Liver (tissue), 3 donors: Measurements from ENCODE around the gene ARIH2.
"Not testable (repeated sequence)": the region's sequence is repeated elsewhere in the genome, so short reads cannot be mapped to it uniquely, and the experiment has no call there.

Source experiments
- JUND ChIP-seq, 2 donors: IDR thresholded peaks; 2 replicates each; pipeline ENCODE4 v1.6.1; 2016; ENCODE audit warnings: antibody characterized with exemption in 2 of 2
- RAD21 ChIP-seq, 2 donors: IDR thresholded peaks; 2 replicates each; pipeline ENCODE4 v1.6.1; 2016; ENCODE audit warnings: antibody characterized with exemption in 2 of 2, mild to moderate bottlenecking in 2 of 2
- SP1 ChIP-seq: IDR thresholded peaks from 2 replicates; pipeline ENCODE4 v1.6.1; 2018; ENCODE audit warnings: antibody characterized with exemption, mild to moderate bottlenecking
- TAF1 ChIP-seq: conservative IDR thresholded peaks from 2 replicates; pipeline ENCODE4 v1.6.1; 2016; ENCODE audit warnings: antibody characterized with exemption, mild to moderate bottlenecking
- TF ChIP-seq, protein P1 (sequence below): fragments of 150-350 bp; IDR thresholded peaks from 2 replicates; pipeline ENCODE4 v1.5.1; 2017; ENCODE audit warnings: improper control_type of control experiment, low read depth, low read length; ENCODE audit not compliant: missing input control
- TF ChIP-seq, protein P2 (sequence below): IDR thresholded peaks from 2 replicates; pipeline ENCODE4 v1.6.1; 2016; ENCODE audit warnings: antibody characterized with exemption, mild to moderate bottlenecking
- TF ChIP-seq, protein P3 (sequence below): IDR thresholded peaks from 2 replicates; pipeline ENCODE4 v1.6.1; 2016; ENCODE audit warnings: antibody characterized with exemption
- TF ChIP-seq, protein P4 (sequence below): IDR thresholded peaks from 2 replicates; pipeline ENCODE4 v1.6.1; 2016; ENCODE audit warnings: antibody characterized with exemption
- donor health status: healthy.
- donor health status: healthy.

DNA sequence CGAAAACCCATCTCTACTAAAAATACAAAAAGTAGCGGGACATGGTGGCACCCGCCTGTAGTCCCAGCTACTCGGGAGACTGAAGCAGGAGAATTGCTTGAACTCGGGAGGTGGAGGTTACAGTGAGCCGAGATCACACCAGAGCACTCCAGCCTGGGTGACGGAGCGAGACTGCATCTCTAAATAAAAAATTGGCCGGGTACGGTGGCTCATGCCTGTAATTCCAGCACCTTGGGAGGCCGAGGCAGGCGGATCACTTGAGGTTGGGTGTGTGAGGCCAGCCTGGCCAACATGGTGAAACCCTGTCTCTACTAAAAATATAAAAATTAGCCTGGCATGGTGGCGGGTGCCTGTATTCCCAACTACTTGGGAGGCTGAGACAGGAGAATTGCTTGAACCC is 11.6 kb upstream of the ARIH2 start:
- TF ChIP-seq, protein P1, sequence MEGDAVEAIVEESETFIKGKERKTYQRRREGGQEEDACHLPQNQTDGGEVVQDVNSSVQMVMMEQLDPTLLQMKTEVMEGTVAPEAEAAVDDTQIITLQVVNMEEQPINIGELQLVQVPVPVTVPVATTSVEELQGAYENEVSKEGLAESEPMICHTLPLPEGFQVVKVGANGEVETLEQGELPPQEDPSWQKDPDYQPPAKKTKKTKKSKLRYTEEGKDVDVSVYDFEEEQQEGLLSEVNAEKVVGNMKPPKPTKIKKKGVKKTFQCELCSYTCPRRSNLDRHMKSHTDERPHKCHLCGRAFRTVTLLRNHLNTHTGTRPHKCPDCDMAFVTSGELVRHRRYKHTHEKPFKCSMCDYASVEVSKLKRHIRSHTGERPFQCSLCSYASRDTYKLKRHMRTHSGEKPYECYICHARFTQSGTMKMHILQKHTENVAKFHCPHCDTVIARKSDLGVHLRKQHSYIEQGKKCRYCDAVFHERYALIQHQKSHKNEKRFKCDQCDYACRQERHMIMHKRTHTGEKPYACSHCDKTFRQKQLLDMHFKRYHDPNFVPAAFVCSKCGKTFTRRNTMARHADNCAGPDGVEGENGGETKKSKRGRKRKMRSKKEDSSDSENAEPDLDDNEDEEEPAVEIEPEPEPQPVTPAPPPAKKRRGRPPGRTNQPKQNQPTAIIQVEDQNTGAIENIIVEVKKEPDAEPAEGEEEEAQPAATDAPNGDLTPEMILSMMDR, result not testable (repeated sequence)
- TF ChIP-seq, protein P2, sequence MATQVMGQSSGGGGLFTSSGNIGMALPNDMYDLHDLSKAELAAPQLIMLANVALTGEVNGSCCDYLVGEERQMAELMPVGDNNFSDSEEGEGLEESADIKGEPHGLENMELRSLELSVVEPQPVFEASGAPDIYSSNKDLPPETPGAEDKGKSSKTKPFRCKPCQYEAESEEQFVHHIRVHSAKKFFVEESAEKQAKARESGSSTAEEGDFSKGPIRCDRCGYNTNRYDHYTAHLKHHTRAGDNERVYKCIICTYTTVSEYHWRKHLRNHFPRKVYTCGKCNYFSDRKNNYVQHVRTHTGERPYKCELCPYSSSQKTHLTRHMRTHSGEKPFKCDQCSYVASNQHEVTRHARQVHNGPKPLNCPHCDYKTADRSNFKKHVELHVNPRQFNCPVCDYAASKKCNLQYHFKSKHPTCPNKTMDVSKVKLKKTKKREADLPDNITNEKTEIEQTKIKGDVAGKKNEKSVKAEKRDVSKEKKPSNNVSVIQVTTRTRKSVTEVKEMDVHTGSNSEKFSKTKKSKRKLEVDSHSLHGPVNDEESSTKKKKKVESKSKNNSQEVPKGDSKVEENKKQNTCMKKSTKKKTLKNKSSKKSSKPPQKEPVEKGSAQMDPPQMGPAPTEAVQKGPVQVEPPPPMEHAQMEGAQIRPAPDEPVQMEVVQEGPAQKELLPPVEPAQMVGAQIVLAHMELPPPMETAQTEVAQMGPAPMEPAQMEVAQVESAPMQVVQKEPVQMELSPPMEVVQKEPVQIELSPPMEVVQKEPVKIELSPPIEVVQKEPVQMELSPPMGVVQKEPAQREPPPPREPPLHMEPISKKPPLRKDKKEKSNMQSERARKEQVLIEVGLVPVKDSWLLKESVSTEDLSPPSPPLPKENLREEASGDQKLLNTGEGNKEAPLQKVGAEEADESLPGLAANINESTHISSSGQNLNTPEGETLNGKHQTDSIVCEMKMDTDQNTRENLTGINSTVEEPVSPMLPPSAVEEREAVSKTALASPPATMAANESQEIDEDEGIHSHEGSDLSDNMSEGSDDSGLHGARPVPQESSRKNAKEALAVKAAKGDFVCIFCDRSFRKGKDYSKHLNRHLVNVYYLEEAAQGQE, result not testable (repeated sequence)
- TF ChIP-seq RAD21 (IDR thresholded peaks at IDR 0.05); JUND (IDR thresholded peaks at IDR 0.05); TAF1; SP1: not testable (repeated sequence)
- TF ChIP-seq, protein P3, sequence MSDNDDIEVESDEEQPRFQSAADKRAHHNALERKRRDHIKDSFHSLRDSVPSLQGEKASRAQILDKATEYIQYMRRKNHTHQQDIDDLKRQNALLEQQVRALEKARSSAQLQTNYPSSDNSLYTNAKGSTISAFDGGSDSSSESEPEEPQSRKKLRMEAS, result not testable (repeated sequence)
- TF ChIP-seq, protein P4, sequence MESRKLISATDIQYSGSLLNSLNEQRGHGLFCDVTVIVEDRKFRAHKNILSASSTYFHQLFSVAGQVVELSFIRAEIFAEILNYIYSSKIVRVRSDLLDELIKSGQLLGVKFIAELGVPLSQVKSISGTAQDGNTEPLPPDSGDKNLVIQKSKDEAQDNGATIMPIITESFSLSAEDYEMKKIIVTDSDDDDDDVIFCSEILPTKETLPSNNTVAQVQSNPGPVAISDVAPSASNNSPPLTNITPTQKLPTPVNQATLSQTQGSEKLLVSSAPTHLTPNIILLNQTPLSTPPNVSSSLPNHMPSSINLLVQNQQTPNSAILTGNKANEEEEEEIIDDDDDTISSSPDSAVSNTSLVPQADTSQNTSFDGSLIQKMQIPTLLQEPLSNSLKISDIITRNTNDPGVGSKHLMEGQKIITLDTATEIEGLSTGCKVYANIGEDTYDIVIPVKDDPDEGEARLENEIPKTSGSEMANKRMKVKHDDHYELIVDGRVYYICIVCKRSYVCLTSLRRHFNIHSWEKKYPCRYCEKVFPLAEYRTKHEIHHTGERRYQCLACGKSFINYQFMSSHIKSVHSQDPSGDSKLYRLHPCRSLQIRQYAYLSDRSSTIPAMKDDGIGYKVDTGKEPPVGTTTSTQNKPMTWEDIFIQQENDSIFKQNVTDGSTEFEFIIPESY, result not testable (repeated sequence)
